ENCODE measurements around the gene NAXD. TPM values are rescaled to one million over a fixed set of nuclear protein-coding genes. Genes with fewer than 3 reads are reported as not detected.

Gene NAXD
- total and polyA plus RNA-seq, 2 of the 4 experiments (the other 2 are of a cell fraction): 10.2 to 27.2 TPM

DNA sequence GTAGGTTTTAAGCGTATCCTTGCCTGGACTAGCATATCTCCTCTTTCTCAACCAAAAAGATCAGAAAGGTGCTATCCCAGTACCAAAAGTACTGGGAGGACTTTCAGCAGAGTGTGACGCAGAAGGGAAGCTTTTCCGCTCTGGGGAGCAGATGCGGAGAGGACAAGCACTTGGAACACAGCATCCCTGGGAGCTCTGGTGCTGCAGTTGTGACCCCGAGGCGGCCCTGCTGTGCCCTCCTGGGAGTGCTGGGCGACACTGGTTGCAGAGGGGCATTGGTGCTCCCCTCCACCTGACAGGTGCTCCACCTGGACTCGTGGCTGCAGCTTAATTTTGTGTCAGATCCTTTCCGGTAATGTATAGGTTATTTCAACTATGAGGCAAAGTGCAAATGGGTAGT, 3.4 kb downstream of the NAXD start:
- DNase-seq (no peak), ATAC-seq (ENCODE audit: low read depth) (no peak)
- Histone ChIP-seq H3K36me3 (ENCODE audit: control insufficient read depth, insufficient read depth, low read length) (peaks cover 13% of the 10 kb centered on the region), H4K8ac (ENCODE audit: low read depth in 2 of 2, low read length in 2 of 2) (no peak overlapping the region), H2AFZ (replicated peaks; ENCODE audit: low read length, poor library complexity) (no peak overlapping the region), H3K27me3 (ENCODE audit: control insufficient read depth, insufficient read depth, low read length) (no peaks in the 10 kb centered on the region), H3K4ac (ENCODE audit: low read depth, low read length) (no peak overlapping the region), H2BK120ac (ENCODE audit: low read depth, low read length) (no peak overlapping the region), H4K20me1 (ENCODE audit: insufficient read depth, low read length) (peaks cover 65% of the 10 kb centered on the region), H3K9me3 (ENCODE audit: control insufficient read depth, insufficient read depth, low read length) (no peaks in the 10 kb centered on the region), H3K56ac (ENCODE audit: extremely low read depth, insufficient read depth, low read length) (no peak overlapping the region), H3K4me3 (ENCODE audit: insufficient read depth, low read depth, low read length) (no peak overlapping the region), H3K9me1 (ENCODE audit: insufficient read depth, low read length) (peaks cover 11% of the 10 kb centered on the region), H3K4me2 (ENCODE audit: low read depth, low read length) (no peak overlapping the region), H3K27ac (ENCODE audit: insufficient read depth, low read length) (peak overlapping the region; percentile 30; the same call in 1 of the 2 replicates), H3K23ac (ENCODE audit: low read depth, low read length) (no peak overlapping the region), H4K91ac (ENCODE audit: insufficient read depth, low read depth, low read length) (no peak overlapping the region), H2BK5ac (ENCODE audit: low read depth, low read length, poor library complexity, severe bottlenecking) (no peak overlapping the region), H2AK5ac (ENCODE audit: low read depth, low read length) (no peak overlapping the region), H3K79me1 (ENCODE audit: low read depth in 1 of 2, low read length in 2 of 2) (peaks cover 11 to 77% of the 10 kb centered on the region in 2 experiments), H3K18ac (ENCODE audit: low read depth, low read length) (no peak overlapping the region), H3K9ac (ENCODE audit: low read depth, low read length) (no peak overlapping the region), H3K14ac (replicated peaks; ENCODE audit: low read depth, low read length) (no peak overlapping the region), H3K4me1 (ENCODE audit: control insufficient read depth, insufficient read depth, low read length) (peaks cover 11% of the 10 kb centered on the region), H4K5ac (ENCODE audit: low read depth, low read length) (no peak overlapping the region; the same call in 1 of the 2 replicates), H2BK20ac (ENCODE audit: low read depth, low read length) (no peak overlapping the region), H2AK9ac (replicated peaks; ENCODE audit: low read depth, low read length, poor library complexity) (no peak overlapping the region), H2BK15ac (ENCODE audit: low read depth, low read length) (no peak overlapping the region)
- TF ChIP-seq BHLHE40 (IDR thresholded peaks at IDR 0.05; ENCODE audit: low read depth, low read length): no peak
- TF ChIP-seq NFE2L2 (IDR thresholded peaks at IDR 0.05; ENCODE audit: low read depth, low read length): no peak
- TF ChIP-seq MXI1 (IDR thresholded peaks at IDR 0.05; ENCODE audit: borderline replicate concordance, low read depth, low read length): no peak
- TF ChIP-seq SMC3 (IDR thresholded peaks at IDR 0.05; ENCODE audit: low read depth, low read length): no peak
- TF ChIP-seq, protein P1, sequence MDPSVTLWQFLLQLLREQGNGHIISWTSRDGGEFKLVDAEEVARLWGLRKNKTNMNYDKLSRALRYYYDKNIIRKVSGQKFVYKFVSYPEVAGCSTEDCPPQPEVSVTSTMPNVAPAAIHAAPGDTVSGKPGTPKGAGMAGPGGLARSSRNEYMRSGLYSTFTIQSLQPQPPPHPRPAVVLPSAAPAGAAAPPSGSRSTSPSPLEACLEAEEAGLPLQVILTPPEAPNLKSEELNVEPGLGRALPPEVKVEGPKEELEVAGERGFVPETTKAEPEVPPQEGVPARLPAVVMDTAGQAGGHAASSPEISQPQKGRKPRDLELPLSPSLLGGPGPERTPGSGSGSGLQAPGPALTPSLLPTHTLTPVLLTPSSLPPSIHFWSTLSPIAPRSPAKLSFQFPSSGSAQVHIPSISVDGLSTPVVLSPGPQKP (IDR thresholded peaks at IDR 0.05; ENCODE audit: borderline replicate concordance, low read depth, low read length): no peak
- intact Hi-C loops (cut with micrococcal nuclease) (no loop called here), dilution Hi-C loops (cut with HindIII; ENCODE audit: low sequenced_read_pairs, unreplicated experiment) (no loop called here), in situ Hi-C loops (cut with MboI; ENCODE audit: low sequenced_read_pairs) (no loop called here)
- BruUV-seq (replicated peaks): no TSS peak
- WGBS, 2 experiments (ENCODE audit: extremely low coverage in 2 of 2, insufficient read length in 1 of 2): no CpG with 5 or more reads among the region's 9 CpGs
- ChIA-PET CTCF (interaction anchor here (0.6 kb wide), 1 partner anchor 23 kb away, joined by 3 read pairs; no protein-coding TSS in a partner anchor), POLR2A (ENCODE audit: unreplicated experiment) (no interaction called here)
